IPS-NIHi11 (cell line): ENCODE data around the gene WBP4.
"Not testable (repeated sequence)": the region's sequence is repeated elsewhere in the genome, so short reads cannot be mapped to it uniquely, and the experiment has no call there.

Experiments
- DNase-seq: peaks from one replicate; pipeline ENCODE4 v3.0.0; 2012; ENCODE audit warnings: mixed read lengths, low spot score

Gene WBP4

GRCh38 chr13:41085961-41086585 is 24.8 kb downstream of the WBP4 start:
- peak; percentile 60 for DNase-seq

DNA sequence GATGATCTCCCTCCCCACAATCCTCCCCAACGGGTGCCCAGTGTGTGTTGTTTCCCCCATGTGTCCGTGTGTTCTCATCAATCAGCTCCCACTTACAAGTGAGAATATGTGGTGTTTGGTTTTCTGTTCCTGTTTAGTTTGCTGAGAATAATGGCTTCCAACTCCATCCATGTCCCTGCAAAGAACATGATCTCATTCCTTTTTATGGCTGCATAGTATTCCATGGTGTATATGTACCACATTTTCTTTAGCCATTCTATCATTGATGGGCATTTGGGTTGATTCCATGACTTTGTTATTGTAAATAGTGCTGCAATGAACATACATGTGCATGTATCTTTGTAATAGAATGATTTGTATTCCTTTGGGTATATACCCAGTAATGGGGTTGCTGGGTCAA is 34.4 kb downstream of the WBP4 start:
- DNase-seq: not testable (repeated sequence)

DNA sequence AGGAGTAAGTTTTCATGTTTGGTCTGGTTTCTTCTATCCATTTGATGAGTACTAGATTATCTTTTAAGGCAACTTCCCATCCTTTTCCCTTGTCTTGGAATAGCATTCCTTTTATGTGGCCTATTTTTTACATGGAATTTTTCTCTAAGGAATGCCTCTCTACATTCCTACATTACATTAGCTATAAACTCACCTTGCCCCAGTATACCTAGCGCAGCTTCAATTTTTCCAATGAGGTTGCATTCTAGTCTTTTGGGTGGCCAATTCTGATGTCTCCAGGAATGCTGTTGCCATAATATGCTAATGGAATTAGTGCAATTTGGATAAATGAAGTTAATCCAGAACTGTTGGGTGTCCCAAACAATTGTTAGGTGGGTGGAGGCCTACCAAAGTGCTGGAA is 37.5 kb downstream of the WBP4 start:
- no peak for DNase-seq

GRCh38 chr13:41099986-41100385 is 38.7 kb downstream of the WBP4 start:
- DNase-seq: no peak

GRCh38 chr13:41107104-41107571 is 45.8 kb downstream of the WBP4 start:
- DNase-seq: no peak

GRCh38 chr13:41107584-41108014 is 46.3 kb downstream of the WBP4 start:
- DNase-seq: peak; percentile 28

- DNase-seq: no peak
These were observed 50.1 kb downstream of the WBP4 start for GRCh38 chr13:41111454-41111853.

DNA sequence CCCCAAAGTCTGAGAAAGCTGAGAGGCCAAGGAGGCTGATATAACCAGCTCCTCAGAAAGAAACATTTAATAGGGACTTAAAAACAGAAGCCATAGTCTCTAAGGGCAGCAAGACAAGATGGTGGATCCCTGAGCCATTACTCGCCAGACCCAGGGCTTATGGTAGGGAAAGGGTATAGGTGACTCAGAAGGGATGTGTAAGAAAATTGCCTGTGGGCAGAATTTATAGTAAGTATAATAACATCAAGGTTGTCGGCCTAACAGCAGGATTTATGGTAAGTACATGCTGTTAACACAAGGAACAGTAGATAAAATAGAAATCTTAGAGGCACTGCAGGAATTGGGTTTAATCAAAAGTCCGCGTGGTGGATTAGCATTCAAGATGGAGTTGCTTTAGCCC is 56.6 kb downstream of the WBP4 start:
- DNase-seq: no peak

DNA sequence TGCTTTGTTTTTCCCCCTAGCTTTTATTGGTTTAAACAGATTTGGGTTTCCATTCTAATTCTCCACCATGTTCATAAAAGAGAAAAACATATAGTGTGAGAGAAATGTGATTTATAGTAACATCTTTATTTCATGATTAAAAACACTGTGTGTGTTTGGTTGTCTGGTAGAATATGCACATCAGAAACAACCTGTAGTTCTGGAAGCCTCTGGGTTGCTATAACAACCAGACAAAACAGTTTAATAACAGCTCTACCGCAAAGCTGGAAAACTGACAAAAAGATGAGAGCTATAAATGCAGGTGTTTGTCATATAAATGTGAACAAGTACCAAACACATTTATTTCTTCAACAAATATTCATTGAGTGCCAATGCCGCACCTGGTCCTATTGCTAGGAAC is 61.5 kb downstream of the WBP4 start:
- DNase-seq: no peak

DNA sequence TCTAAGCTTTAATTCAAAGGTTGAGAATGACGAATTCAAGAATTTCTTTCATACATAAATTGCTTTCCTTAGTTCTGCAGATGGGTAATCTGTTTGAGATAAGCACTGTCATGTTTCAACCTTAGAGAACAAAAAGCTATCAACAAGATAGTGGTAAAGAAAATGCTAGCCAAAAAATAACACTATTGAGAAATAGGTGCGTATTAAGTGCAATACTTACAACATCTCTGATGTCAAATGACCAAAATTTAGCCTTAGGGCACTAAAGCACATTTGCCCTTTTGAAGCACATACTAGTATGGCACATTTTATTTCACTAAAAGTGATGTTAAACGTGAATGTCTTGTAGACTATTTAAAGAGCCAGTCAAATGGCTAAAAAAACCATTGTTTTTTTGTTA is 66.4 kb downstream of the WBP4 start:
- DNase-seq: no peak

GRCh38 chr13:41130356-41130755 is 69.0 kb downstream of the WBP4 start:
- DNase-seq: no peak

DNA sequence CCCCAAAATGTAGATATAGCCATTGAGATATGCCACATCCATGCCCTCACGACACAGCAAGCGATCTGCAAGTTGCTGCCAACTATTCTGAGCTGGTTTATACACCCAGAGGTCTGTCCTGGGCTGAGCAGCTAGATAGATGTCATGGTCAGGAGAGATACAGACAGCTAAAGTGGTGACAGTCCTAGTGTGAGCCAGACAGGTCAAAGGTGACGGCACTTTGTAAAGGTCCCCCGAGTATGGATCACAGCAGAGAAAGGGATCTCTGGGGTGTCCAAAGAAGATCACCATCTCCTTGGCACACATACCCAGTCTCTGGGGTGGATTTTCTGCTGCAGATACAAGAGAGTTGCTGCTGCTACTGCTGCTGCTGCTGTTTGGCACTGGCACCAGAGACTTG is 69.9 kb downstream of the WBP4 start:
- DNase-seq: not testable (repeated sequence)

DNA sequence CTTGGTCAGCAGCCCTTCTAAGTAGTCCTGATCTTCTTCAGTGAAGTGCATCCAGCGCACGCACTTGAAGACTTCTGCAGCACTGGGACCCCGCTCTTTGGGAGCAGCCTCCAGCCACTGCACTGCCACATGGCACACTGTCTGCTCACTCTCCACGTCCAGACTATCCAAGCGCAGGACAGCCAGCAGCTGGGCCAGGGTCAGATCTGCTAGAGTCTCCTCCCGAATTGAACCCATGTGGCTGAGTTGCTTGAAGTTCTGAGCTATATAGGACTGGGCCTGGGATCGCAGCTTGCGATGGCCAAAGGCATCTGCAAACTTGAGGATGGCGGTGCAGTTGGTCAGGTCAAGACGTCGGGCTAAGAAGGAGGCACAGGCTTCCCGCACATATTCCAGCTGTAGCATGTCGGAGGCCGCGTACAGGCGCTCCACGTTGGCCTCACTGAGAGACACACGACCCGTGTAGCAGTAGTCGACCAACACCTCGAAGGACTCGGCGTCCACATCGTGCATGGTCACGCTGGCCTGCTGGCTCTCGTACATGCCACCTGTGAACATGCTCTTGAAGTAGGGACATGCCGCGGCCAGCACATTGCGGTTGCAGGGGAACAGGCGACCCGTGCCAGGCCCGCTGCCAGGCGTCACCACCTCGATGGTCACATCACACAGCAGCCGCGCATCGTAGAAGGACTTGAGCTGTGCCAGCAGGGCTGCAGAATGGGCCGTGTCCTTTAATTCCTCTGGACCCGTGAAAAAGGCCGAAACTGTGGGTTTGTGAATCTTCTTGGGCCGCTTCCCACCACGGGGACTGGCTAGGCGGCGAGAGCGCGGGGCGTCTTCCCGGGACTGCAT is 70.6 kb downstream of the WBP4 start:
- not testable (repeated sequence) for DNase-seq

- peak; percentile 92 for DNase-seq
These were observed 71.3 kb downstream of the WBP4 start, which contains the start of gene KBTBD6 for GRCh38 chr13:41132512-41133152. TSS of gene KBTBD6 (minus strand) at chr13:41132802. CDS start at chr13:41132511, 291 bp downstream.
